DMS153 treated with DMSO at 0.1 percent for 48 hours (cell line): ENCODE results near the gene XPNPEP1.
A peak's percentile ranks its signal among the peaks of the same experiment; 100 is the strongest.

ENCODE experiments used
- DNase-seq: peaks from one replicate; lab custom pipeline; 2025; ENCODE audit not compliant: unreplicated experiment; lab: John Stamatoyannopoulos, UW

Gene XPNPEP1

GRCh38 chr10:109922976-109923921 lies at the start of gene XPNPEP1:
Gene XPNPEP1 (minus strand): TSS chr10:109923511. CDS start chr10:109923433, 78 bp downstream.
- peak; percentile 59 for DNase-seq

- DNase-seq = no peak
These were observed 49.2 kb upstream of the XPNPEP1 start for GRCh38 chr10:109972372-109973001.

- no peak for DNase-seq
These were observed 48.3 kb upstream of the XPNPEP1 start for GRCh38 chr10:109971634-109972033.

- no peak for DNase-seq
These were observed 46.5 kb upstream of the XPNPEP1 start for GRCh38 chr10:109969760-109970346.

GRCh38 chr10:109968953-109969759 lies 45.8 kb upstream of the XPNPEP1 start:
- no peak for DNase-seq

GRCh38 chr10:109967739-109968088 lies 44.4 kb upstream of the XPNPEP1 start:
- no peak for DNase-seq

- no peak for DNase-seq
These were observed 43.8 kb upstream of the XPNPEP1 start for GRCh38 chr10:109966961-109967738.

GRCh38 chr10:109964318-109964717 lies 41.0 kb upstream of the XPNPEP1 start:
- DNase-seq = no peak

- no peak for DNase-seq
These were observed 40.1 kb upstream of the XPNPEP1 start for GRCh38 chr10:109963439-109963838.

GRCh38 chr10:109962247-109962646 lies 38.9 kb upstream of the XPNPEP1 start:
- DNase-seq = no peak

- DNase-seq = peak; percentile 51
These were observed 38.1 kb upstream of the XPNPEP1 start for GRCh38 chr10:109961174-109962001.

- DNase-seq = no peak
These were observed 37.4 kb upstream of the XPNPEP1 start for GRCh38 chr10:109960682-109961081.

- no peak for DNase-seq
These were observed 36.2 kb upstream of the XPNPEP1 start for GRCh38 chr10:109959259-109960145.

- no peak for DNase-seq
These were observed 34.7 kb upstream of the XPNPEP1 start for GRCh38 chr10:109958059-109958458.

- peak; percentile 78 for DNase-seq
These were observed 33.9 kb upstream of the XPNPEP1 start for GRCh38 chr10:109957092-109957797.

GRCh38 chr10:109956454-109957091 lies 33.3 kb upstream of the XPNPEP1 start:
- DNase-seq = peak; percentile 31

- DNase-seq = no peak
These were observed 30.5 kb upstream of the XPNPEP1 start for GRCh38 chr10:109953766-109954165.
